Activated CD8-positive, alpha-beta memory T cell treated with anti-CD3 and anti-CD28 coated beads, Interleukin-2, amount 10 ng/mL, durations not matched to agents 7 days and 5 days (primary cell): ENCODE data around the gene HNRNPR. TPM values are rescaled to one million over a fixed set of nuclear protein-coding genes. Genes with fewer than 3 reads are reported as not detected.
"Not testable (repeated sequence)": the region's sequence is repeated elsewhere in the genome, so short reads cannot be mapped to it uniquely, and the experiment has no call there.

ENCODE experiments used
- ATAC-seq: fragments of 150-1000 bp; cut with Tn5 transposase; one replicate; pipeline ENCODE4 v1.10.0; 2021; ENCODE audit warnings: moderate library complexity
- CTCF ChIA-PET: fragments of 350-600 bp; sonication (Branson Sonifier 250); formaldehyde crosslinking; loops from one replicate; lab custom pipeline; 2021; ENCODE audit warnings: antibody characterized with exemption; lab: Charles Lee
- DNase-seq: peaks from one replicate; pipeline ENCODE4 v3.0.0-alpha.2; 2020
- H3K27ac Mint-ChIP-seq: one replicate; pipeline ENCODE4 v1.8.0; 2021; ENCODE audit warnings: mild to moderate bottlenecking, mixed read lengths
- H3K27me3 Mint-ChIP-seq: one replicate; pipeline ENCODE4 v1.8.0; 2021; ENCODE audit warnings: mixed read lengths
- H3K36me3 Mint-ChIP-seq: one replicate; pipeline ENCODE4 v1.8.0; 2021; ENCODE audit warnings: mild to moderate bottlenecking, mixed read lengths
- H3K4me1 Mint-ChIP-seq: one replicate; pipeline ENCODE4 v1.8.0; 2021; ENCODE audit warnings: mixed read lengths
- H3K4me3 Mint-ChIP-seq: one replicate; pipeline ENCODE4 v1.8.0; 2021; ENCODE audit warnings: mild to moderate bottlenecking, moderate library complexity, mixed read lengths
- H3K9me3 Mint-ChIP-seq: one replicate; pipeline ENCODE4 v1.8.0; 2022; ENCODE audit warnings: low read depth, mixed read lengths
- total RNA-seq, 2 experiments: library from RNA; stranded (reverse); gene quantifications; one replicate each; pipeline ENCODE4 v1.2.3, GENCODE V29; 2021

Gene HNRNPR
- 100 to 1,000 TPM; 220 to 222 TPM for total RNA-seq

DNA sequence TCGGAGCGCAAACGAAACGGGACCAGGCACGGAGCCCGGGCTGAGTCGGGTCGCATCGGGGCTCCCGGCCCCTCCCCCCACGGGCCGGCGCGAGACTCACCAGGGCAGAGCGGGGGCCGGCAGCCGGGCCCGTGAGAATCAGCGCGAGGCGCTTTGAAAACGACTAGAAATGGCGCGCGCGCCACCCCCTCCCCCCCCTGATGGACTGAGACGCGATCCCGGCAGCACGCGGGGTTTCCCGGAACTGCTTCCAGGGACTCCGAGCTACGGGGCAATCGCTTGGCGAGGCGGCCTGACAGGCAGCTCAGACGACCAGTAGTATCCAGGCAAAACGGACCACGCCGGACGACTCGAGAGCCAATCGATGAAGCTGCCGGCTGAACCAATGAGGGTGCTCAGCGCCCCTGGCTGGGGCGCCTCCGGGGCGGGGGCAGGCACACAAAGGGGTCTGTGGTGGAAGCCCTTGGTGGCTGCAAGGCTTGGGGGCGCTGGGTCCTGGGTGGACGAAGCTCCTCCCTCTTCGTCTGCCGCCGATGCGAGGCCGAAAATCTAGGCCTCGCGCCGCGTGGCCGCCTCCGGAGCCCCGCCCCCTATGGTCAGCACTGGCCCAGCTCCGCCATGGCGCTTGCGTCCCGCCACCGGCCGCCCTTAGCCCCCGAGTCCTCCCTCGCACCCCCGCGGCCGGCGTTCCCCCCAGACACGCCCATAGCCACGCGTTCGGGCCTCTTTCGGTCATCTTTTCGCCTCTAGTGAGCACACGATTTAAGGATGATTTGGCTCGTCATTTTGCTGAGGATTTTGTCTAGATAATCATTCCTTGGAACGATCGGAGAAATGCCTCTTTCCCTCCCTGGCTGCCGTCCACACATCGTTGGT, at the start of gene HNRNPR:
HNRNPR (minus strand) TSS at position 174 of the 876 bp plus-strand sequence. CDS start 3,276 bp downstream, outside the sequence.
- Mint-ChIP-seq H3K4me3 (peak within 1 kb of the TSS; percentile 85), H3K9me3 (no peaks in the 10 kb centered on the region), H3K4me1 (peaks cover 34% of the 10 kb centered on the region), H3K27me3 (no peaks in the 10 kb centered on the region), H3K36me3 (peaks cover 20% of the 10 kb centered on the region), H3K27ac (peak within 1 kb of the TSS; percentile 94)
- ATAC-seq (peak; percentile 97), DNase-seq (peak; percentile 100)
- CTCF ChIA-PET = interaction anchor here (0.6 to 1.6 kb wide), 10 partner anchors 9 to 347 kb away, joined by 3 to 16 read pairs (median 4); partner anchors contain the start of gene RPL11

DNA sequence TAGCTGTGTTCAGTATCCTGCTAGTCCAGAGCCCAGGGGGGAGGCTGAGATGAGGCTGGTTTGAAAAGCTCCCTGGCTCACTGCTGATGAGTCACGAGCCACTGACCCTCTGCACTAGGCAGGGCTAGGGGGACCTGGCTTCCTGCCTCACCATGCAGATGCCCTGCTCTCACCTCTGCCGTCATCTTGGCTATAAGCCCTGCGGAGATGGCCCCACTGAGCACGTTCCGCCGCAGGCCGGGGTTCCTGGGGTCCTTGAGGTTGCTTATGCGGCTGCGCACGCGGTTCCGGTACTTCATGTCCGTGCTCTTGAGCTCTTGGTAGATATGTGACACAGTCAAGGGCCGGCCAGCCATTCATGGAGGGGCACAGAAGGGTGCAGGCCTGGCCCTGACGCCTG, 49.6 kb upstream of the HNRNPR start:
- Mint-ChIP-seq H3K27ac (no peak overlapping the region), H3K4me1 (peaks cover 5% of the 10 kb centered on the region), H3K4me3 (no peak overlapping the region), H3K36me3 (no peaks in the 10 kb centered on the region), H3K27me3 (no peaks in the 10 kb centered on the region), H3K9me3 (no peaks in the 10 kb centered on the region)
- no peak for DNase-seq
- CTCF ChIA-PET = interaction anchor here (1.0 to 3.4 kb wide), 2 partner anchors 10 to 31 kb away, joined by 3 to 16 read pairs; no protein-coding TSS in a partner anchor
- ATAC-seq = no peak

DNA sequence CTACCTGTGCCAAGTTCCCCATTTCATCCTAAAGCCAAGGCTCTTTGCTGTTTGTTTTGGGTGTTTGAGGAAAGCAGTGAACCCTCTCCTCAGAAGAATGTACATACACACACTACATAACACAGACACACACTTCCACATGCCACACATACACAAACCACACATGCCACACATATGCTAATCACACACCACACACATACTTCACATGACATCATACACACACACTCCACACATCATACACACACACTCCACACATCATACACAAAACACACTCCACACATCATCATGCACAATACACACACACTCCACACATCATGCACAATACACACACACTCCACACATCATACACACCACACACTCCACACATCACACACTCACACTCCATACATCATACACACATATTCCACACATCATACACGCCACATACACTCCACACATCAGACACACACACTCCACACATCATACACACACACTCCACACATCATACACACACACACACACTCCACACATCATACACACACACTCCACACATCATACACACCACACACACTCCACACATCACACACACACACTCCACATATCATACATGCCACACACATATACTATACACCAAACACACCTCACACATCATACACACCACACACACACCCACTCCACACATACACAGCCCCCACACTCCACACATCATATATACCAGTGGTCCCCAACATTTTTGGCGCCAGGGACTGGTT, 48.2 kb upstream of the HNRNPR start:
- ATAC-seq (no peak), DNase-seq (no peak)
- CTCF ChIA-PET = interaction anchor here (3.4 kb wide), 1 partner anchor 11 kb away, joined by 16 read pairs; no protein-coding TSS in a partner anchor
- H3K27ac Mint-ChIP-seq = no peak overlapping the region
- no peaks in the 10 kb centered on the region for H3K9me3 Mint-ChIP-seq
- no peak overlapping the region for H3K4me3 Mint-ChIP-seq
- H3K4me1 Mint-ChIP-seq = peaks cover 5% of the 10 kb centered on the region
- H3K27me3 Mint-ChIP-seq = no peaks in the 10 kb centered on the region
- H3K36me3 Mint-ChIP-seq = no peaks in the 10 kb centered on the region

DNA sequence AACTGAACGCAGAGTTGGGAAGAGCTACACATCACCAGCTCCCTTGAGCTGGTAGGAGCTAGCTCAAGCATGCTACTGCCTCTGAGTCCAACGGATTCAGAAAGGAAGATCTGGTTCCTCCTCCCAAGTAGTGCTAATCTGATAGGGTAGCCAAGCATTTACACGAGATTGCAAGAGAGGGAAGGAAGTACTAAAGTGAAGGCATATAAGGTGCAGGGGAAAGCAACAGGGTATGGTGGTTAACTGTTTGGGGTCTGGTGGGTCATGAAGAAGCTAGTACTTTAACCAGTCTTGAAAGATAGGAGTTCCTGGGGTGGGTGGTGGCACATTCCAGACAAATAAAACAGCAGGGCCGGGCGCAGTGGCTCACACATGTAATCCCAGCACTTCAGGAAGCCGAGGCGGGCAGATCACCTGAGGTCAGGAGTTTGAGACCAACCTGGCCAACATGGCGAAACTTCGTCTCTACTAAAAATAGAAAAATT, 45.8 kb upstream of the HNRNPR start:
- no peaks in the 10 kb centered on the region for H3K36me3 Mint-ChIP-seq
- H3K27ac Mint-ChIP-seq = no peak overlapping the region
- CTCF ChIA-PET = interaction anchor here (2.5 kb wide), 1 partner anchor 13 kb away, joined by 10 read pairs; no protein-coding TSS in a partner anchor
- DNase-seq (no peak), ATAC-seq (no peak)
- H3K9me3 Mint-ChIP-seq = no peaks in the 10 kb centered on the region
- no peak overlapping the region for H3K4me3 Mint-ChIP-seq
- H3K4me1 Mint-ChIP-seq = no peaks in the 10 kb centered on the region
- H3K27me3 Mint-ChIP-seq = no peaks in the 10 kb centered on the region

DNA sequence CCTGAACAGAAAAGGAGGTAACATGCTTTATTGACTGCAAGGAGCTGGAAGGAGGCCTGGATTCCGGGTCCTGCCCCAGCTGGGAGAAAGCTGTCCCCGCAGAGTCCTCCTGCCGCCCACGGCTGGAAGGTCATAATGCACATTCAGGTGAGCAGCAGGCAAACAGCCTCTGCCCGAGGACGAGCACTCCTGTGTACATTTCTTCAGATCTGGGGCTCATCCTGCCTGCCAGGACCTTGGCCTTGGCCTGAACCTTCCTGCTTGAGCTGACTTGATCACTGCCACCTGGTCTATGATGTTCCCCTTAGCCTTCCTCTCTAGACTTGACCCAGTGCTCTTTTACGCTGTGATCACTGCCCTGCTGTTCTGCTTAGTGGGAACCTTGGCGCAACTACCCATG, 43.4 kb upstream of the HNRNPR start:
- CTCF ChIA-PET = no interaction called here
- DNase-seq (no peak), ATAC-seq (no peak)
- H3K4me3 Mint-ChIP-seq = no peak overlapping the region
- H3K36me3 Mint-ChIP-seq = no peaks in the 10 kb centered on the region
- no peak overlapping the region for H3K27ac Mint-ChIP-seq
- H3K4me1 Mint-ChIP-seq = no peaks in the 10 kb centered on the region
- no peaks in the 10 kb centered on the region for H3K27me3 Mint-ChIP-seq
- H3K9me3 Mint-ChIP-seq = no peaks in the 10 kb centered on the region

DNA sequence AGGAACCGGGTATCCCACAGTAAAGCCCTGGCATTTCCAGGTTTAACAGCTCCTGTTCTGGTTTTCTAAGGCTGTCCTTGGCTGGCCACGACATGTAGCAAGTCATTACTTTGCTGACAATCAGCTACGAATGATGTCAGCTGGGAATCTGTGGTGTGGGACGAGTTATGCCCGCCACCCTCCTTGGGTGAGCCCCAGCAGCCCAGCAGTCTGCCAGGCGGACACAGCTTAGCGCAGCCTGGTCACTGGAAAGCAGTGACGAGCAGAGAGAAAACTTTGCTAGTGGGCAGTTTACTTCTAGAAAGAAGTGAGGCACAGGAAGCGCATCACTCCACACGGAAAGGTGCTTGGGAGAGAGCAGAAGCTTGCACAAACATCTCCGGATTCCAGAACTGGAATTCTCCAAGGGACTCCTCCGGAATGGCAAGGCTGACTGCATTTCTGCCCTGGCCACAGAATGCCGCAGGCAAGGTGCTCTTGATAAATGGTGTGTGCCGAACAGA, 41.1 kb upstream of the HNRNPR start:
- Mint-ChIP-seq H3K4me3 (no peak overlapping the region), H3K4me1 (no peaks in the 10 kb centered on the region), H3K27me3 (no peaks in the 10 kb centered on the region), H3K36me3 (no peaks in the 10 kb centered on the region), H3K27ac (no peak overlapping the region), H3K9me3 (no peaks in the 10 kb centered on the region)
- no peak for DNase-seq
- no peak for ATAC-seq
- CTCF ChIA-PET = interaction anchor here (1.4 to 1.7 kb wide), 2 partner anchors 9 to 112 kb away, joined by 3 to 4 read pairs; no protein-coding TSS in a partner anchor

DNA sequence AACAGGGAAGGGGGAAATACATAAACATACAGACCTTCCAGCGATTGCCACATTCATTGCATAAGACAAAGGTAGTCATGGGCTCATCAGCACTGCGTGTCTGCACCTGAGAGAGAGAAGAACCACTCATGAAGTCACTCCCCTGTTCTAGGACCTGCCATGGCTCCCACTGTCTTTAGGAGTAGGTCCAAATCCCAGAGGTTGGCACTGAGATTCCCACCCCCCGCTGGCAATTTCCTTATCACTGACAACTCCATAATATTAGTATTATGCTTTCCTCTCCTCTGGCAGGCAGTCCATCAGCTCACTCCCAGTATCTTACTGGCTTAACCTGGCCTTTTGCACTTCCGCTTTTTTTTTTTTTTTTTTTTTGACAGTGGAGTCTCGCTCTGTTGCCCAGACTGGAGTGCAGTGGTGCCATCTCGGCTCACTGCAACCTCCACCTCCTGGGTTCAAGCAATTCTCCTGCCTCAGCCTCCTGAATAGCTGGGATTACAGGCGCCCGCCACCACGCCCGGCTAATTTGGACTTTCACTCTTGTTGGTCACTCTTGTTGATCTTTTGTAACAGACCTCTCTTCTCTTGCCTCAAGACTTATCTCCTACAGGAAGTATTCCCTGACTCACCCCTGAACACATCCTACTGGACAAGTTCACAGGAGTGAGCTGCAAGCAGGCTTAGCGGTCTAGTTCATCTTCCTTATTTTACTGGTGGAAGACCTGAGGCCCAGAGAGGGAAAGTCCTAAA, 40.4 kb upstream of the HNRNPR start:
- Mint-ChIP-seq H3K4me1 (no peaks in the 10 kb centered on the region), H3K36me3 (no peaks in the 10 kb centered on the region), H3K9me3 (no peaks in the 10 kb centered on the region), H3K27ac (no peak overlapping the region), H3K4me3 (no peak overlapping the region), H3K27me3 (no peaks in the 10 kb centered on the region)
- DNase-seq (no peak), ATAC-seq (no peak)
- CTCF ChIA-PET = interaction anchor here (1.4 to 1.7 kb wide), 2 partner anchors 8 to 113 kb away, joined by 3 to 4 read pairs; no protein-coding TSS in a partner anchor

DNA sequence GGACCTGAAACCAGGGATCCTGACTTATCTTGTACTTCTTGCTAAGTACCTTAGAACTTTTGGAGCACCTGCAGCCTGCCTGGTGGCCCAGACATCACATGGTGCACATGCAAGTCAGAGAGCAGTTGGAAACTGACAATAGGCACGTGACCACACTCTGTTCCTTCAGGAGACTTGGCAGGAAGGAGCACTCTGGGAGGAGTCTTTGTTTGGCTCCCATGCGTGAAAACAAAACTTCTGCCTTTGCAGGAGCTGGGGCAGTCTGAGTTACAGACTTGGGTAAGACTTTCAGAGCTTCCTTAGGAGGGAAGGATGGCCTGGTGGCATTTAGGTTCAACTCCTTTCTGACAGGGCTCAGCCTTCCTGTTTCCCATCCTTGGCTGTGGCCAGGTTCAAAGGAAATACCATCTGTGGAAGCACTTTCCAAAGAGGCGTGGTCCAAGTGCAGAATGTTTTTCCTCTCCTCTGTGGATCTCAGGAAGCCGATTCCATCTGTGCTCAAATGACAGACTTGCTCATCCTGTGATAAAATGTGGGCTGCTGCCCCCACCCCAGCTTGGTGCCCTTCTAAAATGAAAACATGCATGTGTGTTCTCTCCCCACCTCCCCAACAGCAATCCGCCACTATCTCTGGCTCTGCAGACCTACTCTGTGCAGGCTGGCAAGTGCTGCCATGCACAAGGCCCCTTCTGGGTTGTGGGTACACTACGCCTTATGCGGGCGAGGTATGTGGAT, 39.7 kb upstream of the HNRNPR start:
- ATAC-seq (no peak), DNase-seq (no peak)
- CTCF ChIA-PET = interaction anchor here (1.1 kb wide), 1 partner anchor 19 kb away, joined by 3 read pairs; no protein-coding TSS in a partner anchor
- Mint-ChIP-seq H3K27ac (no peak overlapping the region), H3K4me3 (no peak overlapping the region), H3K36me3 (no peaks in the 10 kb centered on the region), H3K4me1 (no peaks in the 10 kb centered on the region), H3K27me3 (no peaks in the 10 kb centered on the region), H3K9me3 (no peaks in the 10 kb centered on the region)

DNA sequence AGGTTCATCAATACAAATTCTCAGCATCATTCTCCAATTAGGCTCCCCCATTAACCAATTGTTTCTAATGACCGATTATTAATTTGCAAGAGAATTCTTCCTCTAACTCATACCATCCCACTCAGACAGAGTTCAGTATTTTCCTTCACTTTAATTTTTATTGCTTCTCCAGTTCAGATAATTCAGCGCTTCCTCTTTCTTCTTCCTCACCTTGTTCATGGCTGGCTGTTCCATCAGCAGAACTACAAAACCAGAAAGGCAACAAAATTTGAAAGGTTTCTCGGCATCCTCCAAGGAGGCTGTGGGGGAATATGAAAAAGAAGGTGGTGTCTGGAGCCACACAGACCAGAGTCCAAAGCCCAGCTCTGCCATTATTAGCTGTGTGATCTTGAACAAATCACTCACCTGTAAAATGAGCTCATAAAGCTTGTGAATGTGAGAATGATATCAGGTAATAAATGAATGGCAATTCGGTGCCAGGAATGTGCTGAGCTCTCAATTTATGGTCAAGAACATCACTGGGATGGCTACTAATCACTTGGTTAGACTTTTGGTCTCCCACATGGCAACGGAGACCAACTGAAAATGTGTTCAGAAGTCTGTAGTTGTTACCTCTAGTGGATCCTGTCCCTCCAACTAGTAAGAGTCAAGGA, 37.3 kb upstream of the HNRNPR start:
- no peak for ATAC-seq
- CTCF ChIA-PET = interaction anchor here (0.5 kb wide), 1 partner anchor 51 kb away, joined by 4 read pairs; no protein-coding TSS in a partner anchor

DNA sequence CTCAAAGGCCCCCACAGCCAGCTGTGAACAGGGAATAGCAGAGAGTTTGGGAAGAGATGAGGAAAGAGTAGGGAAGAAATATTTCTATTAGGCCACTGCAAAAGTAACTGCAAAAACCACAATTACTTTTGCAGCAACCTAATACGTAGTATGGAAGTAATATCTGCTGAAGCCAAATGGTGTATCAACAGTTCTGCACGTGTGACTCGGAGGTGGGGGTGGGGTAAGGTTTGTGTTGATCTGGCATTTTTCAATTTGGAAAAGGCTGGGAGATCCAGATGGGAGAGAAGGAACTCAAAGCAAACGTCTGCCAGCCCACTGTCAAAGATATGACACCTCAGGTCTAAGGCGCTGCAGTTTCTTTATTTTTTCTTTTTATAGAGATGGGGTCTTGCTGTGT, 36.6 kb upstream of the HNRNPR start:
- Mint-ChIP-seq H3K27me3 (no peaks in the 10 kb centered on the region), H3K9me3 (no peaks in the 10 kb centered on the region), H3K4me1 (no peaks in the 10 kb centered on the region), H3K27ac (no peak overlapping the region), H3K4me3 (no peak overlapping the region), H3K36me3 (no peaks in the 10 kb centered on the region)
- ATAC-seq (no peak), DNase-seq (no peak)
- CTCF ChIA-PET = no interaction called here

More for the DNA sequence above, 37.3 kb upstream of the HNRNPR start:
- Mint-ChIP-seq H3K4me3 (no peak overlapping the region), H3K27me3 (no peaks in the 10 kb centered on the region), H3K9me3 (no peaks in the 10 kb centered on the region), H3K36me3 (no peaks in the 10 kb centered on the region), H3K4me1 (no peaks in the 10 kb centered on the region), H3K27ac (no peak overlapping the region)
- no peak for DNase-seq

DNA sequence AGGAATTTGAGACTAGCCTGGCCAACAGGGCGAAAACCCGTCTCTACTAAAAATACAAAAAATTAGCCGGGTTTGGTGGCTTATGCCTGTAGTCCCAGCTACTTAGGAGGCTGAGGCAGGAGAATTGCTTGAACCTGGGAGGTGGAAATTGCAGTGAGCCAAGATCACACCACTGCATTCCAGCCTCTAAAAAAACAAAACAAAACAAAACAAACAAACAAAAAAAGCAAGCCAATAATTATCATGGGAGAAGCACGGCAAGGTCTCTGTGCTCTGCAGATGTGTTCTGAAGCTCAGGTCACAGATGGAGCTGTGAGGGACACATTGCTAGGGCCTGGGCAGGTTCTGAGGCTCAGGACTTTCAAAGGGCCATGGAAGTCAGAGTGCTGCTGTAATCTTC, 36.2 kb upstream of the HNRNPR start:
- H3K27ac Mint-ChIP-seq, H3K27me3 Mint-ChIP-seq, DNase-seq, H3K4me1 Mint-ChIP-seq, H3K9me3 Mint-ChIP-seq, ATAC-seq, H3K4me3 Mint-ChIP-seq, H3K36me3 Mint-ChIP-seq, CTCF ChIA-PET: not testable (repeated sequence)
